Liver (tissue), 9 donors: Measurements from ENCODE around the gene BFSP1. TPM values are rescaled to one million over a fixed set of nuclear protein-coding genes. Genes with fewer than 3 reads are reported as not detected.
A peak's percentile ranks its signal among the peaks of the same experiment; 100 is the strongest.

Source experiments
- DNase-seq: peaks from one replicate; pipeline ENCODE4 v3.0.0-alpha.2; 2017; ENCODE audit warnings: low spot score
- H3K27ac ChIP-seq, 2 donors: one replicate each; pipeline ENCODE4 v1.7.0; 2013; ENCODE audit warnings: inconsistent platforms in 2 of 2, low read length in 2 of 2, control low read depth in 1 of 2, low read depth in 1 of 2, mild to moderate bottlenecking in 1 of 2
- H3K27me3 ChIP-seq, 4 donors: one replicate each; pipeline versions ENCODE4 v1.6.1 to v1.7.0; 2013; ENCODE audit warnings: low read length in 3 of 4, inconsistent platforms in 1 of 4, mild to moderate bottlenecking in 1 of 4, moderate library complexity in 1 of 4; ENCODE audit not compliant: control insufficient read depth in 4 of 4, insufficient read depth in 4 of 4
- H3K36me3 ChIP-seq, 4 donors: one replicate each; pipeline versions ENCODE4 v1.6.1 to v1.7.0; 2013; ENCODE audit warnings: low read length in 3 of 4, mild to moderate bottlenecking in 3 of 4, low read depth in 1 of 4, moderate library complexity in 1 of 4; ENCODE audit not compliant: control insufficient read depth in 4 of 4, insufficient read depth in 3 of 4
- H3K4me1 ChIP-seq, 4 donors: one replicate each; pipeline versions ENCODE4 v1.6.1 to v1.7.0; 2013; ENCODE audit warnings: low read length in 3 of 4, mild to moderate bottlenecking in 3 of 4, moderate library complexity in 1 of 4; ENCODE audit not compliant: control insufficient read depth in 4 of 4, insufficient read depth in 4 of 4
- H3K4me3 ChIP-seq, 3 donors: one replicate each; pipeline versions ENCODE4 v1.6.1 to v1.7.0; 2013; ENCODE audit warnings: low read length in 3 of 3, control low read depth in 1 of 3, low read depth in 1 of 3, mild to moderate bottlenecking in 1 of 3
- H3K9ac ChIP-seq, 2 donors: one replicate each; pipeline ENCODE4 v1.7.0; 2013; ENCODE audit warnings: low read length in 2 of 2, mild to moderate bottlenecking in 2 of 2, moderate library complexity in 2 of 2, control low read depth in 1 of 2, low read depth in 1 of 2
- H3K9me3 ChIP-seq, 4 donors: one replicate each; pipeline versions ENCODE4 v1.6.1 to v1.7.0; 2013; ENCODE audit warnings: low read length in 3 of 4; ENCODE audit not compliant: control insufficient read depth in 4 of 4
- ATF3 ChIP-seq: IDR thresholded peaks from 2 replicates; pipeline ENCODE4 v1.6.1; 2016; ENCODE audit warnings: antibody characterized with exemption
- CTCF ChIP-seq: fragments of 150-350 bp; IDR thresholded peaks from 2 replicates; pipeline ENCODE4 v1.5.1; 2017; ENCODE audit warnings: improper control_type of control experiment, low read depth, low read length; ENCODE audit not compliant: missing input control
- EGR1 ChIP-seq, 2 donors: IDR thresholded peaks; 2 replicates each; pipeline ENCODE4 v1.6.1; 2016 to 2018; ENCODE audit warnings: antibody characterized with exemption in 2 of 2, low read depth in 2 of 2
- FOXA1 ChIP-seq: IDR thresholded peaks from 2 replicates; pipeline ENCODE4 v1.6.1; 2016; ENCODE audit warnings: antibody characterized with exemption
- FOXA2 ChIP-seq: IDR thresholded peaks from 2 replicates; pipeline ENCODE4 v1.6.1; 2016; ENCODE audit warnings: antibody characterized with exemption
- GABPA ChIP-seq, 2 donors: IDR thresholded peaks in 1 of 2; conservative IDR thresholded peaks in 1 of 2; 2 replicates each; pipeline ENCODE4 v1.6.1; 2016; ENCODE audit warnings: antibody characterized with exemption in 2 of 2, mild to moderate bottlenecking in 1 of 2, moderate library complexity in 1 of 2
- HNF4A ChIP-seq, 2 donors: conservative IDR thresholded peaks; 2 replicates each; pipeline ENCODE4 v1.6.1; 2016; ENCODE audit warnings: antibody characterized with exemption in 2 of 2, mild to moderate bottlenecking in 2 of 2
- JUND ChIP-seq, 2 donors: IDR thresholded peaks; 2 replicates each; pipeline ENCODE4 v1.6.1; 2016; ENCODE audit warnings: antibody characterized with exemption in 2 of 2
- MAX ChIP-seq: IDR thresholded peaks from 2 replicates; pipeline ENCODE4 v1.6.1; 2016; ENCODE audit warnings: antibody characterized with exemption
- RAD21 ChIP-seq, 2 donors: IDR thresholded peaks; 2 replicates each; pipeline ENCODE4 v1.6.1; 2016; ENCODE audit warnings: antibody characterized with exemption in 2 of 2, mild to moderate bottlenecking in 2 of 2
- REST ChIP-seq: IDR thresholded peaks from 2 replicates; pipeline ENCODE4 v1.6.1; 2016; ENCODE audit warnings: antibody characterized with exemption, mild to moderate bottlenecking
- RXRA ChIP-seq, 2 donors: IDR thresholded peaks; 2 replicates each; pipeline ENCODE4 v1.6.1; 2017 to 2018; ENCODE audit warnings: antibody characterized with exemption in 2 of 2, mild to moderate bottlenecking in 1 of 2
- SP1 ChIP-seq: IDR thresholded peaks from 2 replicates; pipeline ENCODE4 v1.6.1; 2018; ENCODE audit warnings: antibody characterized with exemption, mild to moderate bottlenecking
- TAF1 ChIP-seq: conservative IDR thresholded peaks from 2 replicates; pipeline ENCODE4 v1.6.1; 2016; ENCODE audit warnings: antibody characterized with exemption, mild to moderate bottlenecking
- YY1 ChIP-seq: IDR thresholded peaks from 2 replicates; pipeline ENCODE4 v1.6.1; 2016; ENCODE audit warnings: antibody characterized with exemption, mild to moderate bottlenecking
- WGBS: extraction: QIAGEN DNeasy Blood & Tissue Kit; methylation state at CpG from one replicate; pipeline ENCODE4 v1.1.7; 2013; 5-methylcytosine and 5-hydroxymethylcytosine counted together
- polyA plus RNA-seq, 2 donors: library from polyadenylated mRNA; stranded (reverse) in 1 of 2; unstranded in 1 of 2; fragments of 200-250 nt in 1 of 2; fragments of >200 nt in 1 of 2; fragmentation: Nextera tagmentation in 1 of 2; extraction: Ambion mirVana in 1 of 2; gene quantifications; one replicate each; pipeline versions ENCODE4 v1.2.1 to v1.2.3, GENCODE V29; 2013 to 2015
- total RNA-seq, 2 donors: library from RNA; depleted of rRNA; stranded (reverse); fragments of >200 nt; gene quantifications; one replicate each; pipeline ENCODE4 v1.2.3, GENCODE V29; 2014
- donor health status: healthy.
- donor health status: healthy.
- donor health status: healthy.
- donor health status: healthy.
- donor health status: healthy.

BFSP1 gene
- total and polyA plus RNA-seq, 4 donors: 0.14 to 0.28 (median 0.21) TPM

- Histone ChIP-seq H3K9me3 (no peaks in the 10 kb centered on the region), H3K4me3 (no peak overlapping the region), H3K27me3 (no peaks in the 10 kb centered on the region), H3K4me1 (peaks cover 0 to 15% (median 11%) of the 10 kb centered on the region in 4 donors), H3K9ac (no peak overlapping the region), H3K27ac (no peak overlapping the region), H3K36me3 (no peaks in the 10 kb centered on the region)
- DNase-seq: no peak
- TF ChIP-seq FOXA1 (no peak), TAF1 (no peak), CTCF (no peak), ATF3 (no peak), EGR1 (IDR thresholded peaks at IDR 0.05; ENCODE audit: low read depth in 2 of 2) (no peak)
- WGBS: 83% methylated on average over 3 of the region's 3 CpGs
These were observed 6.8 kb upstream of the BFSP1 start for GRCh38 chr20:17537959-17538358.

GRCh38 chr20:17536944-17537444 lies 5.8 kb upstream of the BFSP1 start:
- no peak overlapping the region for H3K9ac ChIP-seq
- H3K27ac ChIP-seq: no peak overlapping the region
- 31% methylated on average over 6 of the region's 6 CpGs for WGBS
- TF ChIP-seq MAX: peak; percentile 89
- no peak for TF ChIP-seq EGR1 (IDR thresholded peaks at IDR 0.05; ENCODE audit: low read depth in 2 of 2)
- peak; percentile 97 to 99 for TF ChIP-seq RAD21 (IDR thresholded peaks at IDR 0.05)
- peak; percentile 98 for TF ChIP-seq CTCF
- H3K36me3 ChIP-seq: no peaks in the 10 kb centered on the region
- no peak overlapping the region for H3K4me3 ChIP-seq
- no peaks in the 10 kb centered on the region for H3K9me3 ChIP-seq
- no peaks in the 10 kb centered on the region for H3K27me3 ChIP-seq
- peaks cover 0 to 6% (median 4%) of the 10 kb centered on the region in 4 donors for H3K4me1 ChIP-seq
- peak; percentile 58 for DNase-seq

- Histone ChIP-seq H3K4me1 (peaks cover 0 to 8% (median 6%) of the 10 kb centered on the region in 4 donors), H3K9me3 (no peaks in the 10 kb centered on the region), H3K9ac (no peak overlapping the region), H3K36me3 (no peaks in the 10 kb centered on the region), H3K27me3 (no peaks in the 10 kb centered on the region), H3K4me3 (no peak overlapping the region), H3K27ac (no peak overlapping the region)
- DNase-seq: no peak
- WGBS: 91% methylated on average over 3 of the region's 3 CpGs
- TF ChIP-seq RAD21 (IDR thresholded peaks at IDR 0.05): no peak
- no peak for TF ChIP-seq GABPA (IDR thresholded peaks at IDR 0.05 in 1 of 2, conservative IDR thresholded peaks at IDR 0.05 in 1 of 2)
- no peak for TF ChIP-seq YY1
- no peak for TF ChIP-seq CTCF
- TF ChIP-seq JUND (IDR thresholded peaks at IDR 0.05): no peak
- TF ChIP-seq REST: no peak
- TF ChIP-seq HNF4A (conservative IDR thresholded peaks at IDR 0.05): no peak
- no peak for TF ChIP-seq ATF3
- no peak for TF ChIP-seq FOXA2
- no peak for TF ChIP-seq RXRA (IDR thresholded peaks at IDR 0.05)
- TF ChIP-seq SP1: no peak
These were observed 2.9 kb upstream of the BFSP1 start for GRCh38 chr20:17534077-17534476.
